Neuron (in vitro differentiated cells): ENCODE measurements around the gene NAALADL2.
"Not testable (repeated sequence)": the region's sequence is repeated elsewhere in the genome, so short reads cannot be mapped to it uniquely, and the experiment has no call there.

Experiments used
- H2AFZ ChIP-seq: one replicate; pipeline ENCODE4 v1.6.1; 2013; ENCODE audit warnings: low read depth, mild to moderate bottlenecking, inconsistent platforms, low read length, moderate library complexity
- H3K27me3 ChIP-seq: one replicate; pipeline ENCODE4 v1.6.1; 2013; ENCODE audit warnings: low read length; ENCODE audit not compliant: insufficient read depth
- H3K36me3 ChIP-seq: one replicate; pipeline ENCODE4 v1.6.1; 2013; ENCODE audit warnings: low read length; ENCODE audit not compliant: insufficient read depth
- H3K4me1 ChIP-seq: one replicate; pipeline ENCODE4 v1.6.1; 2013; ENCODE audit warnings: low read length; ENCODE audit not compliant: insufficient read depth
- H3K4me3 ChIP-seq: 2 replicates; pipeline ENCODE4 v1.5.1; 2013; ENCODE audit warnings: mild to moderate bottlenecking, low read length, moderate library complexity
- H3K9me3 ChIP-seq: one replicate; pipeline ENCODE4 v1.6.1; 2013; ENCODE audit warnings: low read length

Gene NAALADL2

DNA sequence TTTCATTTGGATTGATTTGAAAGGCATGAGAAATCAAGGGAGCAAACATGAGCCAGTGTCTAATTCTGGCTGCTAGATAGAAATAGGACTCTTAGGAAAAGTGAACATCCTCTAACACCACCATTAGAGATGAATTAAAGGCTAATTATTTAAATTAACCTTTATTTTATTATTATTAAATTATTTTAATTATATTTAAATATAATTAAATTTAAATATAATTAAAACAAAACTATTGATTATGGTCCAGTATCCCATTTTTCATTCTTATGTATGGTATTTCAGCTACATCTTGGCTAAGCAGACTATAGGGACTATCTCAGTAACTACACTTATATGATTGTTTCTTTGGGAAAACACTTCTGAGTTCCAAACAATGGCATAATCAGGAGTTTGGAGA is 904.8 kb downstream of the NAALADL2 start:
- Histone ChIP-seq H3K4me1 (no peaks in the 10 kb centered on the region), H3K9me3 (no peaks in the 10 kb centered on the region), H2AFZ (no peak overlapping the region), H3K36me3 (no peaks in the 10 kb centered on the region), H3K27me3 (no peaks in the 10 kb centered on the region), H3K4me3 (no peak overlapping the region)

DNA sequence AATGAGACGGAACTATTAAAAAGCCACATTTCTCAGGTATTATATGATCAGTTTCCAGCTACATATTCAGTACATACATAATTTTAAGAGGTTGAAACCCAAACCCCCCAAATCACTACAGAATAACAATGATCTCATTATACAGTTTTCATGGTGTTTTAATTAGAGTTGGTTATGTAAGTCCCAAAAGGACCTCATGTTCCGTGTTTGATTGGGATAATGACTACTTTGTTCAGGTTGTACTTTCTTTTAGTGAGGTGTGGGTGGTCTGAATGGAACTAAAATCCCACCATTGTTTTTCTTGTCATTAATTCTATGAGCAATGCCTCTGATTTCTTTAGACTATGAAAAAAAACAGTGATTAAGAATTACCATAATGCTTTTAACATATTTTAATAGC is 905.6 kb downstream of the NAALADL2 start:
- Histone ChIP-seq H3K4me3 (no peak overlapping the region), H3K9me3 (no peaks in the 10 kb centered on the region), H2AFZ (no peak overlapping the region), H3K36me3 (no peaks in the 10 kb centered on the region), H3K27me3 (no peaks in the 10 kb centered on the region), H3K4me1 (no peaks in the 10 kb centered on the region)

DNA sequence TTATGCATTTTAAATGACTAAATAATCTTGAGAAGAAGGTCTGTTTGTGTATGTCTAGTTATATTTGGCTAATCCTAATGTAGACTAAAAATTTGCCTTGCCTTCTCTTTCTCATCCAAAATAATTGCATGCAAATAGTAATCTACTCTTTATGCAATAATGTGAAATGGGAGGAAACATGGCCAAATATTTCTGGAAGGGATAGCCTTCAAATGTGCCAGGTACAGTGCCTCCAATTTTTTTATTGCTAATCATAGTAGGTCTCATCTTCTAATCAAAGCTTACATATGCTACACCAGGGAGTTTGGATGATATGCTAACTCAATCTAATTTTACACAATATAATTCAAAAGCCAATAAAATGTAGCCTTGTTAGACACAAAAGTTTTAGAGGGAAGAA is 911.3 kb downstream of the NAALADL2 start:
- H3K9me3 ChIP-seq: no peaks in the 10 kb centered on the region
- H3K27me3 ChIP-seq: no peaks in the 10 kb centered on the region
- H3K4me3 ChIP-seq: no peak overlapping the region
- H2AFZ ChIP-seq: no peak overlapping the region
- no peaks in the 10 kb centered on the region for H3K36me3 ChIP-seq
- no peaks in the 10 kb centered on the region for H3K4me1 ChIP-seq

DNA sequence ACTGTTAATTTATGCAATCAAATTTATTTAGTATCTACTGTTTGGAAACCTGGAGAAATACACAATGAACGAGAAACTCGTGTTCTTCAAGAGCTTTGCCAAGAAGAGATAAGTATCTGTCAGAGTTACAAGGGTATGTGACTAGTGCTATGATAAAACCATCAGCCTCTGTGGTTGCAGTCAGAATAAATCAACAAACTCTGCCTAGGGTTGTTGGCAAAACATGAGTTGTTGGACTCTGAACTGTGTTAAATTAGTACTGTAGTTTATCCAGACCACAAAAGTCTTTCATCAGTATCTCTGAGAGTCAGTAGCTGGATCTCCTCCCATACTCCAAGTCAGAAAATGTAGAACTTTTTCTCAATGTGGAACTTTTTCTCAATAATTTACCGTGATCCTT is 918.4 kb downstream of the NAALADL2 start:
- no peaks in the 10 kb centered on the region for H3K4me1 ChIP-seq
- no peak overlapping the region for H2AFZ ChIP-seq
- no peak overlapping the region for H3K4me3 ChIP-seq
- H3K36me3 ChIP-seq: no peaks in the 10 kb centered on the region
- no peaks in the 10 kb centered on the region for H3K9me3 ChIP-seq
- H3K27me3 ChIP-seq: no peaks in the 10 kb centered on the region

DNA sequence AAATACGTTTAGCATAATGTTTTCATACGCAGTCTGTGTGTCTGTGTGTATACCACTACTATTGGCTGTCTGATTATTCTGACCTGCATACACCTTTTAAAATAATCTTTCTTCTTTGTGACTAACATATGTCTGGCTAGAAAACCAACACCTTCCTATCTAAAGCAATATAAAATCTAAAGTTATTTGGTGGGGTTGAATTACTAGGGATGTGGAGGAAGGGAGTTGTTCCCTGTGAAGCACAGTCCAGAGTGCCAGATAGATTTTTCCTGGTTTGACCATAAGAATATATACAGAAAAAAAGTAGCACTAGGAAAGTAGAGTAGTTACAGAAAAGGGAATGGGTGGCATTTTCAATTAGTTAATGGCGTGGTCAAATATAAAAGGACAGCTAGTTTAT is 918.8 kb downstream of the NAALADL2 start:
- no peaks in the 10 kb centered on the region for H3K9me3 ChIP-seq
- no peaks in the 10 kb centered on the region for H3K36me3 ChIP-seq
- no peaks in the 10 kb centered on the region for H3K4me1 ChIP-seq
- H3K4me3 ChIP-seq: no peak overlapping the region
- H3K27me3 ChIP-seq: no peaks in the 10 kb centered on the region
- H2AFZ ChIP-seq: no peak overlapping the region

DNA sequence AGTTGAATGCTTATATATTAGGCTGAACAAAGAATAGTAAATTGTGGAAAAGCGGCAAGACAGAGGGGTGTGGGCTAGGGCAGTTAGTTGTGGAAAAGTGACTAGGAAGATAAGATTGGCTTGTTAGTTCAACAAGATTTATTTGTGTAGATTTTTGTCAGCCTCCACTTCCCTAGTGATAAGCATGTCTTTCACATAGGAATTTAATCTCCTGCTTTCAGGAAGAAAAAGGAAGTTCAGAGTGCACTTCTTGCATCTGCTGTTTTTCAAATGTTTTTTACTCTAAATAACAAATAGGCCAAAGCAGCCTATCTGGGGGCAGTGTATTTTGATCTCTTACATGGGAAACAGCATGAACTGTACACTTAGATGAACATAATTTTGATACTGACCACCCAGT is 919.9 kb downstream of the NAALADL2 start:
- Histone ChIP-seq H3K4me1 (no peaks in the 10 kb centered on the region), H3K4me3 (no peak overlapping the region), H3K36me3 (no peaks in the 10 kb centered on the region), H3K27me3 (no peaks in the 10 kb centered on the region), H2AFZ (no peak overlapping the region), H3K9me3 (no peaks in the 10 kb centered on the region)

DNA sequence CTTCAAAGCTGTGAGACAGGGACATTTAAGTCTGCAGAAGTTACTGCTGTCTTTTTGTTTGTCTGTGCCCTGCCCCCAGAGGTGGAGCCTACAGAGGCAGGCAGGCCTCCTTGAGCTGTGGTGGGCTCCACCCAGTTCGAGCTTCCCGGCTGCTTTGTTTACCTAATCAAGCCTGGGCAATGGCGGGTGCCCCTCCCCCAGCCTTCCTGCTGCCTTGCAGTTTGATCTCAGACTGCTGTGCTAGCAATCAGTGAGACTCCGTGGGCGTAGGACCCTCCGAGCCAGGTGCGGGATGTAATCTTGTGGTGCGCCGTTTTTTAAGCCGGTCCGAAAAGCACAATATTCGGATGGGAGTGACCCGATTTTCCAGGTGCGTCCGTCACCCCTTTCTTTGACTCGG is 928.0 kb downstream of the NAALADL2 start:
- not testable (repeated sequence) for H3K4me1 ChIP-seq, H3K9me3 ChIP-seq, H3K27me3 ChIP-seq, H3K4me3 ChIP-seq, H2AFZ ChIP-seq, H3K36me3 ChIP-seq

DNA sequence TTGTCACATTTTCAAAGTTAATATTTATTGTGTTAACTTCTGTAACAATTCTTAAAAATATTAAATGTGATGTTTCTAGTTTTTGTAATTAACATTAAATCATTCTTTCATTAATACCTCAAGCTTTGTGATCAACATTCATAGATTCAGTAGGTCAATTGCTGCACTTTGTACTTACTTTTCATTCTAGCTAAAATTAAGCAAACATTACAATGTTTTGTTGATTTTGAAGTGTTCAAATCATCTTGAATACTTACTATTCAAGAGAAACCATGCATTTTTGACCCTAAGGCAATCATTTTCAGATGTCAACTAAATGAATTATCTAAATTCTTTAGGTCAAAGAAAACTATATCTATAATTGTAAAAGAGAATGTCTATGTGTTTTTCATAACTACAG is 933.1 kb downstream of the NAALADL2 start:
- Histone ChIP-seq H3K9me3 (no peaks in the 10 kb centered on the region), H3K27me3 (no peaks in the 10 kb centered on the region), H3K4me1 (no peaks in the 10 kb centered on the region), H3K4me3 (no peak overlapping the region), H3K36me3 (no peaks in the 10 kb centered on the region), H2AFZ (no peak overlapping the region)

DNA sequence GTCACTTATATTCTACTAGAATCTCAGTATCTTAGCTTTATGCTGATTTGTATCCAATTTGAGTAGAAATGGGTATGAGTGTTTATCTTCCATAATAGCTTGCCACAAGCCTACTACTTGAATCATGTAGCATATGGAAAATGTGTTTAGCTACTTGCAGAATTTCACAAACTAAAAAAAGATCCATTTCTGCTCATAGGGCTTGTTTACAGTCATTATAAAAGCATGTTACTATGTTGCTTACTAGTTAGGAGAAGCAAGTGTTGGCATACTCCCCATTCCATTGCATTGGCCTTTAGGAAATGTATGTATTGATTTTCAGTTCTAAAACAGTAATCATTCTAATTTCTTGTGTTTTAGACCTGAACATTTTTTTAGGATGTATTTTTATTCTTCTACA is 939.2 kb downstream of the NAALADL2 start:
- Histone ChIP-seq H3K27me3 (no peaks in the 10 kb centered on the region), H3K36me3 (no peaks in the 10 kb centered on the region), H3K4me3 (no peak overlapping the region), H3K9me3 (no peaks in the 10 kb centered on the region), H2AFZ (no peak overlapping the region), H3K4me1 (no peaks in the 10 kb centered on the region)

DNA sequence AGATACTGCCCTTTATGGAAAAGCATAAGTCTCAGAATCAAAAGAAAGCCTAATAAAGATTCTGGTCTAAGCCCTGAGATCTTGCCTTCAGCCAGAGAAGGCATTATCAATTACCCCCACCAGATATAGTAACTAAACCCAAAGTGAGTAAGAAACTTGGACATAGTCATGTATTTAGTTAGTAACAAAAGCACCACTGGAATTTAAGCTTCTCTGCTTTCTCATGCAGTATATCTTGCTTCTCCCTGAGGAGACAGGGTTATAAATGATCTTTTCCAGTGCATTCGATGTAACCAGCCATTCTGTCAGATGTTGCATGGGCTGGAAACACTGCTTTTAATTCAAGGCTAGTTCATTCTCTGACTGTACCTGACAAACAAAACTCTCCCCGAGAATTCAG is 946.7 kb downstream of the NAALADL2 start:
- Histone ChIP-seq H3K27me3 (no peaks in the 10 kb centered on the region), H3K36me3 (no peaks in the 10 kb centered on the region), H3K4me3 (no peak overlapping the region), H2AFZ (no peak overlapping the region), H3K4me1 (no peaks in the 10 kb centered on the region), H3K9me3 (no peaks in the 10 kb centered on the region)

DNA sequence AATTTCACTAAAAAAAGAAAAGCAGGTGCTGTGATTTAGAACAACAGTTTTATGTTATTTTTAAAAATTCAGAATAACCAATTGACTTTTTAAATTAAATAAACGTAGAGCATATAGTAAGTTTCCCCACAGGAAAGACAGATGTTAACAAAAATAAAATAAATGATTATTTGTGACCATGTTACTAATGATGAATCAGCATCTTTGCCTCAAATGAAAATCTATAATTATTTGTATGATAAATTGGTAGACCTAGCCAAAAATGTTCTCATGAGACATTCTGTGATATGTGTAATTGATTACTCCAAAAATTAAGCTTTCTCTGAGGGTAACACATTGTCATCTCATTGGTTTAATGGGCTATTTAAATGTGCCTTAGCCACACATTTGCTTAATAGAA is 948.0 kb downstream of the NAALADL2 start:
- Histone ChIP-seq H3K9me3 (no peaks in the 10 kb centered on the region), H3K4me3 (no peak overlapping the region), H2AFZ (no peak overlapping the region), H3K4me1 (no peaks in the 10 kb centered on the region), H3K36me3 (no peaks in the 10 kb centered on the region), H3K27me3 (no peaks in the 10 kb centered on the region)

DNA sequence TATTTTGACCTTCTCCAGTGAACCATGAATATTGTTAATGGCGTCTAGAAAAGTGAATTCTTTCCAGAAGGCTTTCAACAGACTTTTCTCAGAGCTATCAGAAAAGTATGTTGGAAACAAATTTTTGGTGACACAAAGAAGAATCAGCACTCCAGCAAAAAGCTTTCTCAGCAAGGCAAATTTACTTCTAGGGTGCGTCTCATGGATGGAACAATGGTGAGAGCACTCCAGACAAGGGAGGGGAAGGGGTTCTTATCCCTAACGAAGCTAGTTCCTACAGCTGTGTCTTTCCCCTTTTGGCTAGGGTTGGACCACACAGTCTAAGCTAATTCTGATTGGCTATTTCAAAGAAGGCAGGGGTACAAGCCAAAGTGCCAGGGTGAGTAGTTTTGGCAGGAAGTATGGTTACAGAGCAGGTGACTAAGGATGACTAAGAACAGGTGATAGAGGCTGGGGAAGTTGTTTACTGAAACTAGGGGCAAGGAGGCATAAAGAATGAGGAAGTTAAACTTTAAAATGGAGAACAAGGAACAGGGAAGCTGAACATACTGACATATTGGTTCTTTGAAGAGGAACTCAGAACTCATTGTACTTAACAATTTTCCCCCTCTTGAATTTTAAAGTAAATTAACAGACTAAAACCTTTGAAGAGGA is 959.8 kb downstream of the NAALADL2 start:
- H3K4me1 ChIP-seq: no peaks in the 10 kb centered on the region
- H2AFZ ChIP-seq: no peak overlapping the region
- H3K9me3 ChIP-seq: peaks cover 3% of the 10 kb centered on the region
- H3K36me3 ChIP-seq: no peaks in the 10 kb centered on the region
- H3K27me3 ChIP-seq: no peaks in the 10 kb centered on the region
- no peak overlapping the region for H3K4me3 ChIP-seq

DNA sequence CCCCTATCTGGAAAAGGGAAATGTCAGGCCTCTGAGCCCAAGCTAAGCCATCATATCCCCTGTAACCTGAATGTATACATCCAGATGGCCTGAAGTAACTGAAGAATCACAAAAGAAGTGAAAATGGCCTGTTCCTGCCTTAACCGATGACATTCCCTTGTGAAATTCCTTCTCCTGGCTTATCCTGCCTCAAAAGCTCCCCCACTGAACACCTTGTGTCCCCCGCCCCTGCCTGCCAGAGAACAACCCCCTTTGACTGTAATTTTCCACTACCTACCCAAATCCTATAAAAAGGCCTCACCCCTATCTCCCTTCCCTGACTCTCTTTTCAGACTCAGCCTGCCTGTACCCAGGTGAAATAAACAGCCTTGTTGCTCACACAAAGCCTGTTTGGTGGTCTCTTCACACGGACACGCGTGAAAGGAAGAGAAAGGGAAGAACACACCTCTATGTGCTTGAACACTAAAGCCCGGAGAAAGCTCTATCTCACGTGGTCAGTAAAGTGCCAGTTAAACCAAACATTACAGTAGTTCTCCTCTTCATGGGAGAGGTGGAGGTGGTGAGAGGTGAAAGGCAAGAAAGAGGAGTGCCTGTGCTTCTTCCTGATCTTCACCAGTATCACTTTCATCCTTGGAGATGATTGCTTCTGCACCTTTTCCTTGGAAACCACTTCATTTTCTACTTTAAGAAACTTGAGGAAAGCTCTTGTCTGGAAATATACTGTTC is 963.8 kb downstream of the NAALADL2 start:
- H3K9me3 ChIP-seq, H3K27me3 ChIP-seq, H2AFZ ChIP-seq, H3K4me1 ChIP-seq, H3K4me3 ChIP-seq, H3K36me3 ChIP-seq: not testable (repeated sequence)

DNA sequence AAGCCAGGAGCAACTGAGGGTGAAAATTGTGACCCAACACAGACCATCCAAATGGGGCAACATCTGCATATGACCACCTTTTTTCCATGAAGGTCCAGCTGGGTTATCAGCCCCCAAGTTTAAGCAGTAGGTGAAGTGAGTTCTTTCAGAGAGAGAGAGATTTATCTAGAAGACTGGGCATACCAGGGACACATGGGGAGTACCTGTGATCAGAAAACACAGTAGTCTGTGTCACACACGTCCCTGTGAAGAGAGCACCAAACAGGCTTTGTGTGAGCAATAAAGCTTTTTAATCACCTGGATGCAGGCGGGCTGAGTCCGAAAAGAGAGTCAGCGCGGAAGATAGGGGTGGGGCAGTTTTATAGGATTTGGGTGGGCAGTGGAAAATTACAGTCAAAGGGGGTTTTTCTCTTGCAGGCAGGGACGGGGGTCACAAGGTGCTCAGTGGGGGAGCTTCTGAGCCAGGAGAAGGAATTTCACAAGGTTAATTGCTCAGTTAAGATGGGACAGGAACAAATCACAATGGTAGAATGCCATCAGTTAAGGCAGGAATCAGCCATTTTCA is 966.0 kb downstream of the NAALADL2 start:
- H3K4me1 ChIP-seq, H2AFZ ChIP-seq, H3K27me3 ChIP-seq, H3K4me3 ChIP-seq, H3K9me3 ChIP-seq, H3K36me3 ChIP-seq: not testable (repeated sequence)
